GM12878 (cell line): Measurements from ENCODE around the gene CABLES1. TPM values are rescaled to one million over a fixed set of nuclear protein-coding genes. Genes with fewer than 3 reads are reported as not detected.

Experiments used
- DPF2 ChIP-seq: fragments of 450-650 bp; IDR thresholded peaks from 2 replicates; pipeline ENCODE4 v1.6.1; 2017; ENCODE audit warnings: mild to moderate bottlenecking
- HCFC1 ChIP-seq: fragments of 150-350 bp; IDR thresholded peaks from 2 replicates; pipeline ENCODE4 v1.6.1; 2014; ENCODE audit warnings: low read length
- KDM1A ChIP-seq: fragments of 200-600 bp; sonication (generic); IDR thresholded peaks from 2 replicates; pipeline ENCODE4 v1.6.1; 2016; ENCODE audit warnings: borderline replicate concordance
- KLF5 ChIP-seq: fragments of 450-650 bp; IDR thresholded peaks from 2 replicates; pipeline ENCODE4 v1.6.1; 2014; ENCODE audit warnings: mild to moderate bottlenecking; ENCODE audit not compliant: partially characterized antibody
- MEF2B ChIP-seq: fragments of 450-650 bp; IDR thresholded peaks from 2 replicates; pipeline ENCODE4 v1.6.1; 2018; ENCODE audit warnings: mild to moderate bottlenecking, moderate library complexity; ENCODE audit not compliant: partially characterized antibody, poor library complexity, severe bottlenecking
- NR2C1 ChIP-seq: fragments of 450-650 bp; IDR thresholded peaks from 2 replicates; pipeline ENCODE4 v1.6.1; 2017; ENCODE audit warnings: antibody characterized with exemption, mild to moderate bottlenecking, moderate library complexity
- SMAD1 ChIP-seq: fragments of 450-650 bp; IDR thresholded peaks from 2 replicates; pipeline ENCODE4 v1.6.1; 2018; ENCODE audit warnings: mild to moderate bottlenecking, low read depth; ENCODE audit not compliant: partially characterized antibody
- SPI1 ChIP-seq: IDR thresholded peaks from 2 replicates; pipeline ENCODE4 v1.6.1; 2011; ENCODE audit warnings: low read depth, mild to moderate bottlenecking, low read length, moderate library complexity, borderline replicate concordance; ENCODE audit not compliant: insufficient read depth
- SRF ChIP-seq, 2 experiments: IDR thresholded peaks; 2 replicates each; pipeline ENCODE4 v1.6.1; 2011; ENCODE audit warnings: low read depth in 2 of 2, low read length in 2 of 2, mild to moderate bottlenecking in 1 of 2, moderate library complexity in 1 of 2
- WRNIP1 ChIP-seq: IDR thresholded peaks from 2 replicates; pipeline ENCODE4 v1.6.1; 2011; ENCODE audit warnings: low read depth, low read length, improper control_type of control experiment, borderline replicate concordance
- ZNF217 ChIP-seq: fragments of 450-650 bp; IDR thresholded peaks from 2 replicates; pipeline ENCODE4 v1.6.1; 2017; ENCODE audit warnings: antibody characterized with exemption, mild to moderate bottlenecking
- polyA plus RNA-seq, 11 experiments: library from polyadenylated mRNA; depleted of rRNA in 4 of 11; unstranded in 6 of 11; stranded (reverse) in 5 of 11; fragments of >200 nt; fragmentation: Nextera tagmentation in 4 of 11; fragmentation: Illumina TruSeq in 1 of 11; extraction: Ambion mirVana in 4 of 11; extraction: Trizol in 1 of 11; gene quantifications; 1 replicate in 1 of 11; 2 replicates in 10 of 11; pipeline versions ENCODE4 v1.2.1 to v1.2.3, GENCODE V29; 2011 to 2016; ENCODE audit warnings: inconsistent platforms in 2 of 11, missing spikeins in 2 of 11, low read depth in 1 of 11
- total RNA-seq, 4 experiments: library from RNA; depleted of rRNA in 3 of 4; stranded (reverse); fragments of >200 nt in 3 of 4; fragmentation: Illumina TruSeq in 1 of 4; extraction: Trizol in 1 of 4; gene quantifications; 2 replicates each; pipeline versions ENCODE4 v1.2.1 to v1.2.3, GENCODE V29; 2013 to 2021
- TF ChIP-seq, protein P1 (sequence below): fragments of 450-650 bp; IDR thresholded peaks from 2 replicates; pipeline ENCODE4 v1.6.1; 2017; ENCODE audit warnings: borderline replicate concordance
- TF ChIP-seq, protein P2 (sequence below): fragments of 150-350 bp; IDR thresholded peaks from 2 replicates; pipeline ENCODE4 v1.6.1; 2016; ENCODE audit warnings: low read depth, low read length
- TF ChIP-seq, protein P3 (sequence below): IDR thresholded peaks from 2 replicates; pipeline ENCODE4 v1.6.1; 2012; ENCODE audit warnings: improper control_type of control experiment, low read depth, low read length; ENCODE audit not compliant: insufficient replicate concordance

The CABLES1 gene
- total and polyA plus RNA-seq, 10 of the 15 experiments (the other 5 are each of a cell fraction or from before 2014, with no cell fraction given) = 2.9 to 27.2 (median 8.2) TPM

DNA sequence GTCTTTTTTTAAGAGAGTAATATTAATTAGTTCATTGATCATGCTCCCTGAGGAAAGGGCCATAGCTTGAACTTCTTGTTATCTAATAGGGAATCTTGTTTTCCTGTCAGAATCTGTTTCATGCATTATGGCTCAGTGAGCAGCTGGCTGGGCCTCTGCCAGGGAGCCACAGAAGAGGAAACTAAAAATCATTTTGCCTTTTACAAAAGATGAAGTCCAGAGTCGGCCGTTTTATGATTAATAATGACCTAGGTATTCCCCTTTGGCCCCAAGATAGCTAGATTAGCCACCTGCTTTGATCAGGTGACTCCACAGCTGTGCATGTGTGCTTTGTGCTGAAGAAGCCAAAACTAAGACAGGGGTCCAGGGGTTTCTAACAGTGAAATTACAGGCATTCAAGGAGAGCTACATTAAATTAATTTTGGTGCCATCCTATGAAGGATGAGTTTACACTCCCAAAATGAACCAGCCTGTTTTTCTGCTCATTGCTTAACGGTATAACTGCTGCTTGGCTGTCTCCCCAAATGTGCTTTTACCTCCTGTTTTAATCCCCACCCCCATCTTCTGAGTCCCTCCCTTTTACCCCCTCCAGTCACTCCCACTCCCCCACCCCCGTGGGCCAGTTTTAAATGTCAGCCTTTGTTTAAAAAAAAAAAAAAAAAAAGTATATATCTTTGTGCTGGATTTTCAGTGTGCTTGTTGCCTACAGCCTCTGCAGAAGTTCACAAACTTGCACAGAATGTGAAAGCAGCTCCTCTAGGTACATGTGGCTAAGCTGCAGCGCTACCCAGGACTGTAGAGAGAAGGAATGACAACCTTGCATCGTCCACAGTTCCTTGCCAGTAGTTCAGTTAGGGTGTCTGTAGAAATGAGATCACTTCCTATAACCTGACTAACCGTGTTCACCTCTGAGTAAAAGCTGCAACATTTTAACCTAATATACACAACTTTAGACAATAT lies 93.1 kb downstream of the CABLES1 start (continued):
- TF ChIP-seq, protein P1, sequence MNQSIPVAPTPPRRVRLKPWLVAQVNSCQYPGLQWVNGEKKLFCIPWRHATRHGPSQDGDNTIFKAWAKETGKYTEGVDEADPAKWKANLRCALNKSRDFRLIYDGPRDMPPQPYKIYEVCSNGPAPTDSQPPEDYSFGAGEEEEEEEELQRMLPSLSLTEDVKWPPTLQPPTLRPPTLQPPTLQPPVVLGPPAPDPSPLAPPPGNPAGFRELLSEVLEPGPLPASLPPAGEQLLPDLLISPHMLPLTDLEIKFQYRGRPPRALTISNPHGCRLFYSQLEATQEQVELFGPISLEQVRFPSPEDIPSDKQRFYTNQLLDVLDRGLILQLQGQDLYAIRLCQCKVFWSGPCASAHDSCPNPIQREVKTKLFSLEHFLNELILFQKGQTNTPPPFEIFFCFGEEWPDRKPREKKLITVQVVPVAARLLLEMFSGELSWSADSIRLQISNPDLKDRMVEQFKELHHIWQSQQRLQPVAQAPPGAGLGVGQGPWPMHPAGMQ = no peak
- peak; percentile 35; the same call in 1 of the 2 replicates for TF ChIP-seq SPI1
- TF ChIP-seq MEF2B = peak; percentile 76
- peak; percentile 50; the same call in 1 of the 2 replicates for TF ChIP-seq DPF2
- TF ChIP-seq NR2C1 = peak; percentile 57
- TF ChIP-seq KLF5 = no peak
- TF ChIP-seq, protein P2, sequence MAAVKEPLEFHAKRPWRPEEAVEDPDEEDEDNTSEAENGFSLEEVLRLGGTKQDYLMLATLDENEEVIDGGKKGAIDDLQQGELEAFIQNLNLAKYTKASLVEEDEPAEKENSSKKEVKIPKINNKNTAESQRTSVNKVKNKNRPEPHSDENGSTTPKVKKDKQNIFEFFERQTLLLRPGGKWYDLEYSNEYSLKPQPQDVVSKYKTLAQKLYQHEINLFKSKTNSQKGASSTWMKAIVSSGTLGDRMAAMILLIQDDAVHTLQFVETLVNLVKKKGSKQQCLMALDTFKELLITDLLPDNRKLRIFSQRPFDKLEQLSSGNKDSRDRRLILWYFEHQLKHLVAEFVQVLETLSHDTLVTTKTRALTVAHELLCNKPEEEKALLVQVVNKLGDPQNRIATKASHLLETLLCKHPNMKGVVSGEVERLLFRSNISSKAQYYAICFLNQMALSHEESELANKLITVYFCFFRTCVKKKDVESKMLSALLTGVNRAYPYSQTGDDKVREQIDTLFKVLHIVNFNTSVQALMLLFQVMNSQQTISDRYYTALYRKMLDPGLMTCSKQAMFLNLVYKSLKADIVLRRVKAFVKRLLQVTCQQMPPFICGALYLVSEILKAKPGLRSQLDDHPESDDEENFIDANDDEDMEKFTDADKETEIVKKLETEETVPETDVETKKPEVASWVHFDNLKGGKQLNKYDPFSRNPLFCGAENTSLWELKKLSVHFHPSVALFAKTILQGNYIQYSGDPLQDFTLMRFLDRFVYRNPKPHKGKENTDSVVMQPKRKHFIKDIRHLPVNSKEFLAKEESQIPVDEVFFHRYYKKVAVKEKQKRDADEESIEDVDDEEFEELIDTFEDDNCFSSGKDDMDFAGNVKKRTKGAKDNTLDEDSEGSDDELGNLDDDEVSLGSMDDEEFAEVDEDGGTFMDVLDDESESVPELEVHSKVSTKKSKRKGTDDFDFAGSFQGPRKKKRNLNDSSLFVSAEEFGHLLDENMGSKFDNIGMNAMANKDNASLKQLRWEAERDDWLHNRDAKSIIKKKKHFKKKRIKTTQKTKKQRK = no peak
- TF ChIP-seq SRF (IDR thresholded peaks at IDR 0.05; ENCODE audit: low read depth in 2 of 2, low read length in 2 of 2) = 0 out of 4 replicates have a peak, but pooled peaks of 1 of the 2 experiments have one; percentile 19
- TF ChIP-seq HCFC1 = no peak
- TF ChIP-seq WRNIP1 = no peak
- TF ChIP-seq ZNF217 = no peak; the same call in 1 of the 2 replicates
- TF ChIP-seq, protein P3, sequence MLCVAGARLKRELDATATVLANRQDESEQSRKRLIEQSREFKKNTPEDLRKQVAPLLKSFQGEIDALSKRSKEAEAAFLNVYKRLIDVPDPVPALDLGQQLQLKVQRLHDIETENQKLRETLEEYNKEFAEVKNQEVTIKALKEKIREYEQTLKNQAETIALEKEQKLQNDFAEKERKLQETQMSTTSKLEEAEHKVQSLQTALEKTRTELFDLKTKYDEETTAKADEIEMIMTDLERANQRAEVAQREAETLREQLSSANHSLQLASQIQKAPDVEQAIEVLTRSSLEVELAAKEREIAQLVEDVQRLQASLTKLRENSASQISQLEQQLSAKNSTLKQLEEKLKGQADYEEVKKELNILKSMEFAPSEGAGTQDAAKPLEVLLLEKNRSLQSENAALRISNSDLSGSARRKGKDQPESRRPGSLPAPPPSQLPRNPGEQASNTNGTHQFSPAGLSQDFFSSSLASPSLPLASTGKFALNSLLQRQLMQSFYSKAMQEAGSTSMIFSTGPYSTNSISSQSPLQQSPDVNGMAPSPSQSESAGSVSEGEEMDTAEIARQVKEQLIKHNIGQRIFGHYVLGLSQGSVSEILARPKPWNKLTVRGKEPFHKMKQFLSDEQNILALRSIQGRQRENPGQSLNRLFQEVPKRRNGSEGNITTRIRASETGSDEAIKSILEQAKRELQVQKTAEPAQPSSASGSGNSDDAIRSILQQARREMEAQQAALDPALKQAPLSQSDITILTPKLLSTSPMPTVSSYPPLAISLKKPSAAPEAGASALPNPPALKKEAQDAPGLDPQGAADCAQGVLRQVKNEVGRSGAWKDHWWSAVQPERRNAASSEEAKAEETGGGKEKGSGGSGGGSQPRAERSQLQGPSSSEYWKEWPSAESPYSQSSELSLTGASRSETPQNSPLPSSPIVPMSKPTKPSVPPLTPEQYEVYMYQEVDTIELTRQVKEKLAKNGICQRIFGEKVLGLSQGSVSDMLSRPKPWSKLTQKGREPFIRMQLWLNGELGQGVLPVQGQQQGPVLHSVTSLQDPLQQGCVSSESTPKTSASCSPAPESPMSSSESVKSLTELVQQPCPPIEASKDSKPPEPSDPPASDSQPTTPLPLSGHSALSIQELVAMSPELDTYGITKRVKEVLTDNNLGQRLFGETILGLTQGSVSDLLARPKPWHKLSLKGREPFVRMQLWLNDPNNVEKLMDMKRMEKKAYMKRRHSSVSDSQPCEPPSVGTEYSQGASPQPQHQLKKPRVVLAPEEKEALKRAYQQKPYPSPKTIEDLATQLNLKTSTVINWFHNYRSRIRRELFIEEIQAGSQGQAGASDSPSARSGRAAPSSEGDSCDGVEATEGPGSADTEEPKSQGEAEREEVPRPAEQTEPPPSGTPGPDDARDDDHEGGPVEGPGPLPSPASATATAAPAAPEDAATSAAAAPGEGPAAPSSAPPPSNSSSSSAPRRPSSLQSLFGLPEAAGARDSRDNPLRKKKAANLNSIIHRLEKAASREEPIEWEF = peak; percentile 89
- TF ChIP-seq SMAD1 = peak; percentile 24
- no peak for TF ChIP-seq KDM1A
